K562 (cell line): ENCODE results near the gene DNAJA1. TPM values are rescaled to one million over a fixed set of nuclear protein-coding genes. Genes with fewer than 3 reads are reported as not detected.

Experiments
- ATAC-seq: fragments of 200-7000 bp; cut with Tn5 transposase; 3 replicates; pipeline ENCODE4 v1.9.1; 2020; ENCODE audit warnings: moderate library complexity
- BruUV-seq: library from RNA; stranded (reverse); fragments of 400-500 nt; replicated peaks from 2 replicates; lab custom pipeline; 2021; lab: Mats Ljungman, UMichigan
- CTCF ChIA-PET: fragments of 300-600 bp; formaldehyde crosslinking; extraction: SDS; loops from one replicate; lab custom pipeline; 2021; ENCODE audit warnings: low intra/inter-chr PET ratio; lab: Yijun Ruan, JAX
- POLR2A ChIA-PET: fragments of 300-600, 350-650 bp; sonication (Branson Sonifier 250); formaldehyde crosslinking; extraction: SDS; loops from one replicate; lab custom pipeline; 2021; ENCODE audit warnings: antibody characterized with exemption, inconsistent platforms; lab: Yijun Ruan, JAX
- DNase-seq, 4 experiments: peaks; one replicate each; pipeline versions ENCODE4 v3.0.0 to v3.0.0-alpha.2; 2011 to 2018; ENCODE audit warnings: low spot score in 3 of 4, mixed read lengths in 3 of 4; ENCODE audit errors: extremely low read depth in 1 of 4
- FAIRE-seq: peaks from 2 replicates; lab custom pipeline; 2011; peaks lifted over from hg19 to GRCh38; lab: Jason Lieb, UNC
- H2AFZ ChIP-seq: 2 replicates; pipeline ENCODE4 v1.6.0; 2011; ENCODE audit warnings: low read depth, low read length, control low read depth, inconsistent platforms
- H3K27ac ChIP-seq: fragments of 200-600 bp; 3 replicates; pipeline ENCODE4 v1.8.0; 2011; ENCODE audit warnings: low read depth, mild to moderate bottlenecking, control low read depth, inconsistent platforms, low read length, moderate library complexity, mixed read lengths; ENCODE audit errors: extremely low read depth
- H3K27me3 ChIP-seq, 2 experiments: fragments of 300-600 bp in 1 of 2; 2 replicates in 1 of 2; 3 replicates in 1 of 2; pipeline versions ENCODE4 v1.6.0 to v1.8.0; 2011; ENCODE audit warnings: inconsistent platforms in 2 of 2, low read length in 2 of 2, mild to moderate bottlenecking in 1 of 2, mixed read lengths in 1 of 2, moderate library complexity in 1 of 2; ENCODE audit not compliant: control insufficient read depth in 2 of 2, insufficient read depth in 2 of 2
- H3K36me3 ChIP-seq: fragments of 300-600 bp; 3 replicates; pipeline ENCODE4 v1.8.0; 2011; ENCODE audit warnings: mild to moderate bottlenecking, low read length, inconsistent platforms; ENCODE audit not compliant: control insufficient read depth, insufficient read depth
- H3K4me1 ChIP-seq, 2 experiments: fragments of 200-600 bp in 1 of 2; replicated peaks in 1 of 2; 2 replicates in 1 of 2; 3 replicates in 1 of 2; pipeline versions ENCODE4 v1.5.1 to v1.8.0; 2011; ENCODE audit warnings: inconsistent platforms in 2 of 2, low read length in 2 of 2, mild to moderate bottlenecking in 1 of 2, mixed read lengths in 1 of 2, moderate library complexity in 1 of 2; ENCODE audit not compliant: control insufficient read depth in 2 of 2, insufficient read depth in 2 of 2
- H3K4me2 ChIP-seq: 2 replicates; pipeline ENCODE4 v1.6.1; 2011; ENCODE audit warnings: low read length, control low read depth, inconsistent platforms, mixed read lengths; ENCODE audit not compliant: insufficient read depth
- H3K4me3 ChIP-seq: fragments of 200-600 bp; sonication (generic), shearing (Covaris generic); 2 replicates; pipeline ENCODE4 v1.5.1; 2016; ENCODE audit warnings: control low read depth, inconsistent platforms
- H3K79me2 ChIP-seq: fragments of 200-600 bp; 3 replicates; pipeline ENCODE4 v1.8.0; 2011; ENCODE audit warnings: low read length, inconsistent platforms; ENCODE audit not compliant: control insufficient read depth, insufficient read depth
- H3K9ac ChIP-seq, 2 experiments: 2 replicates each; pipeline versions ENCODE4 v1.6.0 to v1.6.1; 2011; ENCODE audit warnings: low read depth in 2 of 2, low read length in 2 of 2, control low read depth in 1 of 2, inconsistent platforms in 1 of 2, mild to moderate bottlenecking in 1 of 2, mixed read lengths in 1 of 2; ENCODE audit not compliant: insufficient read depth in 1 of 2
- H3K9me1 ChIP-seq: one replicate; pipeline ENCODE4 v1.6.0; 2011; ENCODE audit warnings: inconsistent platforms, mild to moderate bottlenecking, low read length, moderate library complexity; ENCODE audit not compliant: control insufficient read depth, insufficient read depth
- H3K9me3 ChIP-seq: replicated peaks from 2 replicates; pipeline ENCODE4 v1.5.1; 2011; ENCODE audit warnings: low read depth, low read length, inconsistent platforms; ENCODE audit not compliant: control insufficient read depth, insufficient read depth
- H4K20me1 ChIP-seq: replicated peaks from 2 replicates; pipeline ENCODE4 v1.6.1; 2011; ENCODE audit warnings: low read length, inconsistent platforms, mixed read lengths; ENCODE audit not compliant: control insufficient read depth, insufficient read depth
- CBX2 ChIP-seq: fragments of 200-600 bp; sonication (generic); IDR thresholded peaks from one replicate; pipeline ENCODE4 v1.6.1; 2012; ENCODE audit warnings: mild to moderate bottlenecking, low read length, inconsistent platforms; ENCODE audit not compliant: insufficient read depth, poor library complexity, severe bottlenecking
- HMG20A ChIP-seq: fragments of 450-650 bp; formaldehyde crosslinking; conservative IDR thresholded peaks from 2 replicates; pipeline ENCODE4 v1.4.0; 2020; ENCODE audit warnings: mild to moderate bottlenecking, mixed read lengths
- MTA2 ChIP-seq: fragments of 450-650 bp; IDR thresholded peaks from 2 replicates; pipeline ENCODE4 v1.6.1; 2016; ENCODE audit warnings: low read depth
- PHB ChIP-seq: fragments of 250-450 bp; sonication (Bioruptor Pico); IDR thresholded peaks from 2 replicates; pipeline ENCODE4 v1.5.0; 2021
- TAF7 ChIP-seq: fragments of 450-650 bp; IDR thresholded peaks from 2 replicates; pipeline ENCODE4 v1.6.1; 2016; ENCODE audit warnings: missing genetic modification characterization, missing compliant biosample characterization
- TFAM ChIP-seq: fragments of 250-450 bp; sonication (Bioruptor Pico); conservative IDR thresholded peaks from 2 replicates; pipeline ENCODE4 v1.5.0; 2021; ENCODE audit warnings: mild to moderate bottlenecking, moderate library complexity
- ZNF121 ChIP-seq: sonication (generic); formaldehyde crosslinking; conservative IDR thresholded peaks from 2 replicates; pipeline ENCODE4 v1.8.0; 2022; ENCODE audit warnings: missing genetic modification reagents
- ZNF766 ChIP-seq: fragments of 200-800 bp; sonication (Bioruptor generic); conservative IDR thresholded peaks from 2 replicates; pipeline ENCODE4 v1.6.1; 2016; ENCODE audit warnings: missing genetic modification characterization, missing compliant biosample characterization
- WGBS: fragments of 100-300 bp; shearing (Covaris generic); methylation state at CpG from one replicate; pipeline ENCODE4 v1.1.6; 2016; ENCODE audit warnings: low coverage, mixed read lengths; ENCODE audit not compliant: insufficient coverage; ENCODE audit errors: missing lambda C conversion rate; 5-methylcytosine and 5-hydroxymethylcytosine counted together
- in situ Hi-C: fragments of 300-500 bp; cut with MboI; formaldehyde crosslinking; loops from 4 replicates; pipeline ENCODE4 v1.15.0; 2018; ENCODE audit warnings: inconsistent platforms, mixed read lengths
- intact Hi-C: fragments of 100-400 bp; cut with micrococcal nuclease; formaldehyde crosslinking; loops from 2 replicates; pipeline ENCODE4 v1.14.2; 2022
- polyA plus RNA-seq, 8 experiments: library from polyadenylated mRNA; depleted of rRNA in 4 of 8; stranded (reverse) in 5 of 8; unstranded in 3 of 8; fragments of >200 nt; fragmentation: Nextera tagmentation in 2 of 8; fragmentation: Illumina TruSeq in 1 of 8; extraction: Ambion mirVana in 2 of 8; extraction: Trizol in 1 of 8; gene quantifications; 2 replicates each; pipeline versions ENCODE4 v1.2.1 to v1.2.3, GENCODE V29; 2011 to 2014; ENCODE audit warnings: inconsistent platforms in 1 of 8, missing spikeins in 1 of 8
- total RNA-seq, 7 experiments: library from RNA; depleted of rRNA in 6 of 7; stranded (reverse); fragments of >200 nt in 6 of 7; fragmentation: Illumina TruSeq in 2 of 7; extraction: Trizol in 2 of 7; gene quantifications; 2 replicates each; pipeline versions ENCODE4 v1.2.1 to v1.2.3, GENCODE V29; 2011 to 2021; ENCODE audit warnings: low replicate concordance in 1 of 7

Gene DNAJA1
- total and polyA plus RNA-seq, 9 of the 15 experiments (the other 6 are each of a cell fraction or from before 2014, with no cell fraction given): 109 to 359 (median 175) TPM

- no peaks in the 10 kb centered on the region for H3K79me2 ChIP-seq
- no peak overlapping the region for H3K4me3 ChIP-seq
- no peaks in the 10 kb centered on the region for H3K27me3 ChIP-seq
- FAIRE-seq (no peak), ATAC-seq (no peak), DNase-seq (no peak)
- no peak overlapping the region for H2AFZ ChIP-seq
- no peaks in the 10 kb centered on the region for H3K9me1 ChIP-seq
- H3K36me3 ChIP-seq: peaks cover 68% of the 10 kb centered on the region; the same call in 2 of the 3 replicates
- H3K9ac ChIP-seq: no peak overlapping the region
- POLR2A ChIA-PET: interaction anchor here (0.6 to 1.3 kb wide), 2 partner anchors 11 to 26 kb away, joined by 3 to 4 read pairs; no protein-coding TSS in a partner anchor
- H3K4me2 ChIP-seq: no peak overlapping the region
- 100% methylated on average over 1 of the region's 2 CpGs for WGBS
- no TSS peak for BruUV-seq
- in situ Hi-C loops (no loop called here), intact Hi-C loops (no loop called here)
- H3K9me3 ChIP-seq: no peaks in the 10 kb centered on the region
- H3K27ac ChIP-seq: no peak overlapping the region
- no peak for TF ChIP-seq HMG20A (CRISPR knock-in tag)
- TF ChIP-seq CBX2: no peak
- TF ChIP-seq TFAM (CRISPR knock-in tag): no peak
- TF ChIP-seq TAF7: no peak
- 0 out of 2 replicates have a peak, but pooled peaks have one; percentile 4 for TF ChIP-seq ZNF121 (CRISPR knock-in tag)
- no peak for TF ChIP-seq MTA2
- no peak for TF ChIP-seq ZNF766 (CRISPR knock-in tag)
- TF ChIP-seq PHB (CRISPR knock-in tag): no peak
- CTCF ChIA-PET: no interaction called here
- no peaks in the 10 kb centered on the region for H3K4me1 ChIP-seq
- no peaks in the 10 kb centered on the region for H4K20me1 ChIP-seq
These were observed 24.7 kb downstream of the DNAJA1 start for GRCh38 chr9:33049680-33050361.
